Left lung (tissue), 10 donors: ENCODE measurements around the gene GOSR1. TPM values are rescaled to one million over a fixed set of nuclear protein-coding genes. Genes with fewer than 3 reads are reported as not detected.
A peak's percentile ranks its signal among the peaks of the same experiment; 100 is the strongest.
"Not testable (repeated sequence)": the region's sequence is repeated elsewhere in the genome, so short reads cannot be mapped to it uniquely, and the experiment has no call there.

Experiments used
- ATAC-seq: fragments of 200-7000 bp; cut with Tn5 transposase; one replicate; pipeline ENCODE4 v1.9.1; 2020; ENCODE audit warnings: moderate library complexity
- DNase-seq, 4 donors: peaks; one replicate each; pipeline ENCODE4 v3.0.0-alpha.2; 2013 to 2020
- H3K27ac ChIP-seq, 2 donors: fragments of 200-600 bp; sonication (generic) in 1 of 2; one replicate each; pipeline versions ENCODE4 v1.5.0 to v1.8.0; 2020 to 2021
- H3K27me3 ChIP-seq, 2 donors: fragments of 200-600 bp; sonication (generic) in 1 of 2; one replicate each; pipeline versions ENCODE4 v1.5.0 to v1.8.0; 2020 to 2021
- H3K36me3 ChIP-seq, 2 donors: fragments of 200-600 bp; sonication (generic) in 1 of 2; one replicate each; pipeline versions ENCODE4 v1.5.0 to v1.8.0; 2020 to 2021
- H3K4me1 ChIP-seq, 2 donors: fragments of 200-600 bp; one replicate each; pipeline ENCODE4 v1.8.0; 2021
- H3K4me3 ChIP-seq, 2 donors: fragments of 200-600 bp; sonication (generic) in 1 of 2; one replicate each; pipeline versions ENCODE4 v1.5.0 to v1.8.0; 2020 to 2021; ENCODE audit warnings: mild to moderate bottlenecking in 1 of 2
- H3K9me3 ChIP-seq, 2 donors: fragments of 200-600 bp; sonication (generic) in 1 of 2; one replicate each; pipeline versions ENCODE4 v1.5.0 to v1.8.0; 2020 to 2021
- intact Hi-C, 2 donors: fragments of 100-400 bp; cut with DNase I; formaldehyde crosslinking; loops; one replicate each; pipeline versions ENCODE4 v1.11.2 to v1.14.2; 2022
- polyA plus RNA-seq, 6 donors: library from polyadenylated mRNA; unstranded; fragments of 120-200 nt; gene quantifications; one replicate each; pipeline ENCODE4 v1.2.1, GENCODE V29; 2013; ENCODE audit not compliant: insufficient read length in 6 of 6
- total RNA-seq, 2 donors: library from RNA; stranded (reverse); fragmentation: NEBNext Ultra II Directional; extraction: Animal tissue kit (Norgen Biotek cat#: 25700); gene quantifications; one replicate each; pipeline ENCODE4 v1.2.1, GENCODE V29; 2021
- TF ChIP-seq, protein P1 (sequence below), 2 donors: fragments of 200-600 bp; sonication (generic) in 1 of 2; IDR thresholded peaks; one replicate each; pipeline versions ENCODE4 v1.5.0 to v1.8.0; 2021; ENCODE audit warnings: antibody characterized with exemption in 2 of 2
- donor health status: DM: no; HTN: yes; CAD: no.
- donor health status: DM: no; HTN: no; CAD: no.

GOSR1 gene
- total and polyA plus RNA-seq, 8 donors: 44.3 to 55.4 (median 48.6) TPM

DNA sequence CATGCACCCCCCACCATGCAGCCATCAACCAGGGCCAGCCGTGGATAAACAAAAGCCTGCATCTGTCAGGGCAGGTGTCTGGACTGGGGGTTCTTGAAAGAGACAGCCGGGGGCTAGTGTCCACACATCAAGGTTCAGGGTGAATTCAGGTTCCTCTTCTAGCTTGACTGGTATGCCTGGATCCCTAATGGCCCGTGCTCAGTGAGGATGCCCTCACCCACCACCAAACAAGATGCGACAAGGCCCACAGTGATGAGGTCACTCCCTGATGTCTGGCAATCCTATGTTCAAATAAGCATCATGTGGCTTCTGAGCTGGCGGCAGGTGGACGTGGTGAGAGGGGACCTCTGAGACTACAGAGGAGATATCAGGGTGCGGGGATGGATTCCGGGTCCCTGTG, 64.6 kb downstream of the GOSR1 start:
- no peaks in the 10 kb centered on the region for H3K27me3 ChIP-seq
- no peak overlapping the region for H3K27ac ChIP-seq
- intact Hi-C loops: no loop called here
- H3K4me1 ChIP-seq: no peaks in the 10 kb centered on the region
- H3K9me3 ChIP-seq: no peaks in the 10 kb centered on the region
- TF ChIP-seq, protein P1, sequence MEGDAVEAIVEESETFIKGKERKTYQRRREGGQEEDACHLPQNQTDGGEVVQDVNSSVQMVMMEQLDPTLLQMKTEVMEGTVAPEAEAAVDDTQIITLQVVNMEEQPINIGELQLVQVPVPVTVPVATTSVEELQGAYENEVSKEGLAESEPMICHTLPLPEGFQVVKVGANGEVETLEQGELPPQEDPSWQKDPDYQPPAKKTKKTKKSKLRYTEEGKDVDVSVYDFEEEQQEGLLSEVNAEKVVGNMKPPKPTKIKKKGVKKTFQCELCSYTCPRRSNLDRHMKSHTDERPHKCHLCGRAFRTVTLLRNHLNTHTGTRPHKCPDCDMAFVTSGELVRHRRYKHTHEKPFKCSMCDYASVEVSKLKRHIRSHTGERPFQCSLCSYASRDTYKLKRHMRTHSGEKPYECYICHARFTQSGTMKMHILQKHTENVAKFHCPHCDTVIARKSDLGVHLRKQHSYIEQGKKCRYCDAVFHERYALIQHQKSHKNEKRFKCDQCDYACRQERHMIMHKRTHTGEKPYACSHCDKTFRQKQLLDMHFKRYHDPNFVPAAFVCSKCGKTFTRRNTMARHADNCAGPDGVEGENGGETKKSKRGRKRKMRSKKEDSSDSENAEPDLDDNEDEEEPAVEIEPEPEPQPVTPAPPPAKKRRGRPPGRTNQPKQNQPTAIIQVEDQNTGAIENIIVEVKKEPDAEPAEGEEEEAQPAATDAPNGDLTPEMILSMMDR (IDR thresholded peaks at IDR 0.05): no peak
- H3K36me3 ChIP-seq: no peaks in the 10 kb centered on the region
- ATAC-seq (no peak), DNase-seq (no peak)
- no peak overlapping the region for H3K4me3 ChIP-seq

DNA sequence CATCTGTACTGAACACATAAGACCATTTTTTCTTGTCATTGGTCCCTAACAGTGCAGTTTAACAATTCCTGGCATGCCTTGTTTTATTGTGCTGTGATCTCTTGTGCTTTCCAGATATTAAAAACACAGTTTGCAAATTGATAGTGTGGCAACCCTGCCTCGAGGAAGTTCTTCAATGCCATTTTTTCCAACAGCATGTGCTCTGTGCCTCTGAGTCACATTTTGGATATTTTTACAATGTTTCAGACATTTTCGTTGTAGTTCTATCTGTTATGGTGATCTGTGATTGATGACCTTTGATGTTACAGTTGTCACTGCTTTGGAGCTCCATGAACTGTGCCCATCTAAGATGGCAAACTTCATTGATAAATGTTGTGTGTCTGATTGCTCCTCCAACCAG, 66.2 kb downstream of the GOSR1 start:
- DNase-seq: no peak
- TF ChIP-seq, protein P1 (IDR thresholded peaks at IDR 0.05): no peak
- H3K4me3 ChIP-seq: no peak overlapping the region
- H3K36me3 ChIP-seq: no peaks in the 10 kb centered on the region
- no peak overlapping the region for H3K27ac ChIP-seq
- no peaks in the 10 kb centered on the region for H3K27me3 ChIP-seq
- no peaks in the 10 kb centered on the region for H3K9me3 ChIP-seq
- no peak for ATAC-seq
- intact Hi-C loops: no loop called here
- H3K4me1 ChIP-seq: no peaks in the 10 kb centered on the region

DNA sequence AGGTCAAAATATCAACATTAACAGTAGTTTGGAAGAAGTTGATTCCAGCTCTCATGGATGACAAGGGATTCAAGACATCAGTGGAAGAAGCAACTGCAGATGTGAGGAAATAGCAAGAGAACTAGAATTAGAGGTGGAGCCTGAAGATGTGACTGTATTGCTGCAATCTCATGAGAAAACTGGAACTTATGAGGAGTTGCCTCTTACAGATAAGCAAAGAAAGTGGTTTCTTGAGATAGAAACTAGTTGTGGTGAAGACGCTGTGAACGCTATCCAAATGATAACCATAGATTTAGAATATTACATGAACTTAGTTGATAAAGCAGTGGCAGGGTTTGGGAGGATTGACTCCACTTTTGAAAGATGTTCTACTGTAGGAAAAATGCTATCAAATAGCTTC, 67.8 kb downstream of the GOSR1 start:
- ATAC-seq (no peak), DNase-seq (no peak)
- Histone ChIP-seq H3K27ac (no peak overlapping the region), H3K4me3 (no peak overlapping the region), H3K4me1 (no peaks in the 10 kb centered on the region), H3K9me3 (no peaks in the 10 kb centered on the region), H3K36me3 (no peaks in the 10 kb centered on the region), H3K27me3 (no peaks in the 10 kb centered on the region)
- intact Hi-C loops: no loop called here
- TF ChIP-seq, protein P1 (IDR thresholded peaks at IDR 0.05): no peak

DNA sequence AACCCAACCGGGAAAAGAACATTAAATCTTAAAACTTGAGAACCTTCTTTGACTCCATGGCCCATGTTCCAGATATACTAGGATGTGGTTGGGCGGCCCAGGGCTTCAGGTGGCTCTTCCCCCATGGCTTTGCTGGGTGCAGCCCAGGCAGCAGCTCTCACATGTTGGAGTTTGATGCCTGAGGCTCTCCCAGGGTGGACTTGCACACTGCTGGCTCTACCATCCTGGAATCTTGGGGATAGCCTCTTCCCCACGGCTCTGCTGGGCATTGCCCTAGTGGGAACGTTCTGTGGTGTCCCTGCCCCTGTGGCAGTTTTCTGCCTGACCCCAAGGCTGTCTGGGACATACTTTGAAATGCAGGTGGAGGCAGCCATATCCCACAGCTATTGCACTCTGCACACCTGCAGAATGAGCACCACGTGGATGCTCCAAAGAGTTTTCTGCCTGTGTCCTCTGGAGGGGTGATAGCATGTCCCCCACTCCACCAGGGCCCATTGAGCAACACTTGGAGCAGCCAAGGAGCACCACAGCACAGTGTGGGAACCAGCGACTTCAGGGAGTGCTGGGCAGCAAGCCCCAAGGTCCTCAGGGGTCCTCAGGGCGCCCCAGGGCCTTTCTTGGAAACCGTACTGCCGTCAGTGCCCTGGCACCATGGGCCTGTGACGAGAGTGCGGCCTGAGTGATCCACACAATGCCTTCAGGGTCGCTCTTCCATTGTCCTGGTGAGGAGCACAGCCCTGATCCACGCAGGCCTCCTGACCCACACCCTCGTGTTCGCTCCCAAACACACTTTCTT, 70.8 kb downstream of the GOSR1 start:
- Histone ChIP-seq H3K4me3 (no peak overlapping the region), H3K36me3 (no peaks in the 10 kb centered on the region), H3K27ac (no peak overlapping the region), H3K9me3 (no peaks in the 10 kb centered on the region), H3K27me3 (no peaks in the 10 kb centered on the region), H3K4me1 (no peaks in the 10 kb centered on the region)
- TF ChIP-seq, protein P1 (IDR thresholded peaks at IDR 0.05): no peak
- intact Hi-C loops: no loop called here
- DNase-seq (peak in 1 of 4 donors; percentile 57), ATAC-seq (no peak)

DNA sequence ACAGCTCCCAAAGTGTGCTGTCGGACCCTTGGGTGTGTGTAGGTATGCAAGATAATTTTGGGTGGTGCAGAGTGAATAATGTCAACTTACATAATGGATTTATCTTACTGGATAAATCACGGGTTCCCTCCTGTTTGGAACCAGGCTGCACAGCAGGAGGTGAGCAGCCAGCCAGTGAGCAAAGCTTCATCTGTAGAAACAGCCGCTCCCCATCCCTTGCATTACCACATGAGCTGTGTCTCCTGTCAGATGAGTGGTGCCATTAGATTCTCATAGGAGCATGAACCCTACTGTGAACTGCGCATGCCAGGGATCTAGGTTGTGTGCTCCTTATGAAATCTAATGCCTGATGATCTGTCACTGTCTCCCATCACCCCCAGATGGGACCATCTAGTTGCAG, 72.0 kb downstream of the GOSR1 start:
- DNase-seq, intact Hi-C loops, H3K4me1 ChIP-seq, H3K9me3 ChIP-seq, H3K27me3 ChIP-seq, H3K27ac ChIP-seq, ATAC-seq, H3K36me3 ChIP-seq, H3K4me3 ChIP-seq: not testable (repeated sequence)
